K562 (cell line): ENCODE data around the gene RSPO1. TPM values are rescaled to one million over a fixed set of nuclear protein-coding genes. Genes with fewer than 3 reads are reported as not detected.
A peak's percentile ranks its signal among the peaks of the same experiment; 100 is the strongest.

Source experiments
- CREB1 ChIP-seq, 2 experiments: sonication (generic) in 1 of 2; formaldehyde crosslinking in 1 of 2; IDR thresholded peaks; 2 replicates each; pipeline versions ENCODE4 v1.6.1 to v1.8.0; 2012 to 2022; ENCODE audit warnings: inconsistent platforms in 1 of 2, mild to moderate bottlenecking in 1 of 2, missing genetic modification reagents in 1 of 2, moderate library complexity in 1 of 2
- DMBX1 ChIP-seq: fragments of 250-450 bp; sonication (Bioruptor Pico); IDR thresholded peaks from 2 replicates; pipeline ENCODE4 v1.8.0; 2022; ENCODE audit warnings: inconsistent platforms, mild to moderate bottlenecking, moderate library complexity, borderline replicate concordance
- GABPB1 ChIP-seq: sonication (generic); formaldehyde crosslinking; IDR thresholded peaks from 2 replicates; pipeline ENCODE4 v1.8.0; 2022; ENCODE audit warnings: mild to moderate bottlenecking, missing genetic modification reagents
- HDAC1 ChIP-seq, 2 experiments: fragments of 450-650 bp; IDR thresholded peaks; 2 replicates each; pipeline ENCODE4 v1.6.1; 2016 to 2017; ENCODE audit warnings: inconsistent platforms in 1 of 2, mild to moderate bottlenecking in 1 of 2, moderate library complexity in 1 of 2
- HLTF ChIP-seq: fragments of 450-650 bp; IDR thresholded peaks from 2 replicates; pipeline ENCODE4 v1.6.1; 2016
- HMGN3 ChIP-seq: IDR thresholded peaks from 2 replicates; pipeline ENCODE4 v1.6.1; 2011; ENCODE audit warnings: borderline replicate concordance, low read depth, mild to moderate bottlenecking, mixed read lengths, low read length; ENCODE audit not compliant: insufficient read length; ENCODE audit errors: extremely low read depth
- KDM4B ChIP-seq, 2 experiments: fragments of 450-650 bp in 1 of 2; sonication (generic) in 1 of 2; IDR thresholded peaks; 2 replicates each; pipeline ENCODE4 v1.6.1; 2016 to 2017; ENCODE audit warnings: borderline replicate concordance in 2 of 2, antibody characterized with exemption in 1 of 2, low read depth in 1 of 2, mild to moderate bottlenecking in 1 of 2
- MAFK ChIP-seq: IDR thresholded peaks from 2 replicates; pipeline ENCODE4 v1.6.1; 2011; ENCODE audit warnings: low read length, improper control_type of control experiment
- MBD2 ChIP-seq: sonication (generic); IDR thresholded peaks from 2 replicates; pipeline ENCODE4 v1.6.1; 2016; ENCODE audit warnings: low read depth, borderline replicate concordance
- POLR2G ChIP-seq: fragments of 200-400 bp; formaldehyde crosslinking; IDR thresholded peaks from 2 replicates; pipeline ENCODE4 v1.6.1; 2017; ENCODE audit warnings: low read depth, mild to moderate bottlenecking, antibody characterized with exemption, low read length, moderate library complexity
- PURB ChIP-seq: sonication (generic); formaldehyde crosslinking; IDR thresholded peaks from 2 replicates; pipeline ENCODE4 v1.9.0; 2021; ENCODE audit warnings: low read depth, mild to moderate bottlenecking, missing genetic modification reagents
- RHOXF2B ChIP-seq: fragments of 250-450 bp; sonication (Bioruptor Pico); conservative IDR thresholded peaks from 2 replicates; pipeline ENCODE4 v1.5.1; 2021
- SAP30 ChIP-seq: fragments of 200-600 bp; sonication (generic); IDR thresholded peaks from 2 replicates; pipeline ENCODE4 v1.6.1; 2012; ENCODE audit warnings: borderline replicate concordance, low read depth, mild to moderate bottlenecking, moderate library complexity, low read length, control low read depth, inconsistent platforms; ENCODE audit not compliant: insufficient read depth, poor library complexity, severe bottlenecking
- TAF1 ChIP-seq: IDR thresholded peaks from 2 replicates; pipeline ENCODE4 v1.6.1; 2011; ENCODE audit warnings: mild to moderate bottlenecking, low read length, moderate library complexity; ENCODE audit not compliant: insufficient read depth, control insufficient read depth, severe bottlenecking; ENCODE audit errors: extremely low read depth
- ZNF197 ChIP-seq: fragments of 200-800 bp; sonication (Bioruptor generic); IDR thresholded peaks from 2 replicates; pipeline ENCODE4 v1.6.1; 2016; ENCODE audit warnings: low read depth, missing genetic modification characterization, missing compliant biosample characterization
- polyA plus RNA-seq, 8 experiments: library from polyadenylated mRNA; depleted of rRNA in 4 of 8; stranded (reverse) in 5 of 8; unstranded in 3 of 8; fragments of >200 nt; fragmentation: Nextera tagmentation in 2 of 8; fragmentation: Illumina TruSeq in 1 of 8; extraction: Ambion mirVana in 2 of 8; extraction: Trizol in 1 of 8; gene quantifications; 2 replicates each; pipeline versions ENCODE4 v1.2.1 to v1.2.3, GENCODE V29; 2011 to 2014; ENCODE audit warnings: inconsistent platforms in 1 of 8, missing spikeins in 1 of 8
- total RNA-seq, 7 experiments: library from RNA; depleted of rRNA in 6 of 7; stranded (reverse); fragments of >200 nt in 6 of 7; fragmentation: Illumina TruSeq in 2 of 7; extraction: Trizol in 2 of 7; gene quantifications; 2 replicates each; pipeline versions ENCODE4 v1.2.1 to v1.2.3, GENCODE V29; 2011 to 2021; ENCODE audit warnings: low replicate concordance in 1 of 7
- TF ChIP-seq, protein P1 (sequence below): sonication (generic); formaldehyde crosslinking; IDR thresholded peaks from 2 replicates; pipeline ENCODE4 v1.8.0; 2022; ENCODE audit warnings: mild to moderate bottlenecking, missing genetic modification reagents
- TF ChIP-seq, protein P2 (sequence below): sonication (generic); formaldehyde crosslinking; IDR thresholded peaks from 2 replicates; pipeline ENCODE4 v1.8.0; 2023; ENCODE audit warnings: mild to moderate bottlenecking, missing genetic modification reagents

RSPO1 gene
- total and polyA plus RNA-seq, 9 of the 15 experiments (the other 6 are each of a cell fraction or from before 2014, with no cell fraction given), result not detected

- TF ChIP-seq, protein P1, sequence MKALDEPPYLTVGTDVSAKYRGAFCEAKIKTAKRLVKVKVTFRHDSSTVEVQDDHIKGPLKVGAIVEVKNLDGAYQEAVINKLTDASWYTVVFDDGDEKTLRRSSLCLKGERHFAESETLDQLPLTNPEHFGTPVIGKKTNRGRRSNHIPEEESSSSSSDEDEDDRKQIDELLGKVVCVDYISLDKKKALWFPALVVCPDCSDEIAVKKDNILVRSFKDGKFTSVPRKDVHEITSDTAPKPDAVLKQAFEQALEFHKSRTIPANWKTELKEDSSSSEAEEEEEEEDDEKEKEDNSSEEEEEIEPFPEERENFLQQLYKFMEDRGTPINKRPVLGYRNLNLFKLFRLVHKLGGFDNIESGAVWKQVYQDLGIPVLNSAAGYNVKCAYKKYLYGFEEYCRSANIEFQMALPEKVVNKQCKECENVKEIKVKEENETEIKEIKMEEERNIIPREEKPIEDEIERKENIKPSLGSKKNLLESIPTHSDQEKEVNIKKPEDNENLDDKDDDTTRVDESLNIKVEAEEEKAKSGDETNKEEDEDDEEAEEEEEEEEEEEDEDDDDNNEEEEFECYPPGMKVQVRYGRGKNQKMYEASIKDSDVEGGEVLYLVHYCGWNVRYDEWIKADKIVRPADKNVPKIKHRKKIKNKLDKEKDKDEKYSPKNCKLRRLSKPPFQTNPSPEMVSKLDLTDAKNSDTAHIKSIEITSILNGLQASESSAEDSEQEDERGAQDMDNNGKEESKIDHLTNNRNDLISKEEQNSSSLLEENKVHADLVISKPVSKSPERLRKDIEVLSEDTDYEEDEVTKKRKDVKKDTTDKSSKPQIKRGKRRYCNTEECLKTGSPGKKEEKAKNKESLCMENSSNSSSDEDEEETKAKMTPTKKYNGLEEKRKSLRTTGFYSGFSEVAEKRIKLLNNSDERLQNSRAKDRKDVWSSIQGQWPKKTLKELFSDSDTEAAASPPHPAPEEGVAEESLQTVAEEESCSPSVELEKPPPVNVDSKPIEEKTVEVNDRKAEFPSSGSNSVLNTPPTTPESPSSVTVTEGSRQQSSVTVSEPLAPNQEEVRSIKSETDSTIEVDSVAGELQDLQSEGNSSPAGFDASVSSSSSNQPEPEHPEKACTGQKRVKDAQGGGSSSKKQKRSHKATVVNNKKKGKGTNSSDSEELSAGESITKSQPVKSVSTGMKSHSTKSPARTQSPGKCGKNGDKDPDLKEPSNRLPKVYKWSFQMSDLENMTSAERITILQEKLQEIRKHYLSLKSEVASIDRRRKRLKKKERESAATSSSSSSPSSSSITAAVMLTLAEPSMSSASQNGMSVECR (CRISPR knock-in tag), result peak; percentile 96
- TF ChIP-seq KDM4B (IDR thresholded peaks at IDR 0.05; ENCODE audit: borderline replicate concordance in 2 of 2, low read depth in 1 of 2) (peak in 1 of 2 experiments; percentile 84; a peak in 1 of 4 replicates), HDAC1 (IDR thresholded peaks at IDR 0.05) (peak; percentile 90 to 100; a peak in 3 of 4 replicates), ZNF197 (CRISPR knock-in tag) (peak; percentile 32; the same call in 1 of the 2 replicates), SAP30 (peak; percentile 98), PURB (no peak), MAFK (no peak), CREB1 (IDR thresholded peaks at IDR 0.05) (peak; percentile 91), CREB1 (CRISPR knock-in tag; IDR thresholded peaks at IDR 0.05) (peak; percentile 95), RHOXF2B (0 out of 2 replicates have a peak, but pooled peaks have one; percentile 46), HLTF (peak; percentile 58; the same call in 1 of the 2 replicates), MBD2 (0 out of 2 replicates have a peak, but pooled peaks have one; percentile 46), HMGN3 (peak; percentile 63), DMBX1 (peak; percentile 71; the same call in 1 of the 2 replicates), POLR2G (peak; percentile 98), GABPB1 (CRISPR knock-in tag) (peak; percentile 98), TAF1 (peak; percentile 60)
- TF ChIP-seq, protein P2, sequence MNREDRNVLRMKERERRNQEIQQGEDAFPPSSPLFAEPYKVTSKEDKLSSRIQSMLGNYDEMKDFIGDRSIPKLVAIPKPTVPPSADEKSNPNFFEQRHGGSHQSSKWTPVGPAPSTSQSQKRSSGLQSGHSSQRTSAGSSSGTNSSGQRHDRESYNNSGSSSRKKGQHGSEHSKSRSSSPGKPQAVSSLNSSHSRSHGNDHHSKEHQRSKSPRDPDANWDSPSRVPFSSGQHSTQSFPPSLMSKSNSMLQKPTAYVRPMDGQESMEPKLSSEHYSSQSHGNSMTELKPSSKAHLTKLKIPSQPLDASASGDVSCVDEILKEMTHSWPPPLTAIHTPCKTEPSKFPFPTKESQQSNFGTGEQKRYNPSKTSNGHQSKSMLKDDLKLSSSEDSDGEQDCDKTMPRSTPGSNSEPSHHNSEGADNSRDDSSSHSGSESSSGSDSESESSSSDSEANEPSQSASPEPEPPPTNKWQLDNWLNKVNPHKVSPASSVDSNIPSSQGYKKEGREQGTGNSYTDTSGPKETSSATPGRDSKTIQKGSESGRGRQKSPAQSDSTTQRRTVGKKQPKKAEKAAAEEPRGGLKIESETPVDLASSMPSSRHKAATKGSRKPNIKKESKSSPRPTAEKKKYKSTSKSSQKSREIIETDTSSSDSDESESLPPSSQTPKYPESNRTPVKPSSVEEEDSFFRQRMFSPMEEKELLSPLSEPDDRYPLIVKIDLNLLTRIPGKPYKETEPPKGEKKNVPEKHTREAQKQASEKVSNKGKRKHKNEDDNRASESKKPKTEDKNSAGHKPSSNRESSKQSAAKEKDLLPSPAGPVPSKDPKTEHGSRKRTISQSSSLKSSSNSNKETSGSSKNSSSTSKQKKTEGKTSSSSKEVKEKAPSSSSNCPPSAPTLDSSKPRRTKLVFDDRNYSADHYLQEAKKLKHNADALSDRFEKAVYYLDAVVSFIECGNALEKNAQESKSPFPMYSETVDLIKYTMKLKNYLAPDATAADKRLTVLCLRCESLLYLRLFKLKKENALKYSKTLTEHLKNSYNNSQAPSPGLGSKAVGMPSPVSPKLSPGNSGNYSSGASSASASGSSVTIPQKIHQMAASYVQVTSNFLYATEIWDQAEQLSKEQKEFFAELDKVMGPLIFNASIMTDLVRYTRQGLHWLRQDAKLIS, result peak; percentile 69; the same call in 1 of the 2 replicates
Measured at GRCh38 chr1:37595440-37596181, 39.1 kb downstream of the RSPO1 start, which contains the start of gene GNL2 (continued).
